HG02571 (cell line): ENCODE results near the gene ZNF660.
A peak's percentile ranks its signal among the peaks of the same experiment; 100 is the strongest.
"Not testable (repeated sequence)": the region's sequence is repeated elsewhere in the genome, so short reads cannot be mapped to it uniquely, and the experiment has no call there.

Experiments
- ATAC-seq: cut with Tn5 transposase; IDR thresholded peaks from one replicate; pipeline ENCODE4 v1.9.1; 2021; ENCODE audit warnings: mild to moderate bottlenecking, moderate library complexity; ENCODE audit not compliant: unreplicated experiment

Gene ZNF660

GRCh38 chr3:44584646-44585501 is at the start of gene ZNF660:
TSS of gene ZNF660 (plus strand) at chr3:44584964. CDS start at chr3:44594194, 9,230 bp downstream.
- no peak for ATAC-seq

- no peak for ATAC-seq
These were observed 49.4 kb upstream of the ZNF660 start for GRCh38 chr3:44535364-44535763.

GRCh38 chr3:44544811-44545210 is 40.0 kb upstream of the ZNF660 start:
- ATAC-seq, result not testable (repeated sequence)

DNA sequence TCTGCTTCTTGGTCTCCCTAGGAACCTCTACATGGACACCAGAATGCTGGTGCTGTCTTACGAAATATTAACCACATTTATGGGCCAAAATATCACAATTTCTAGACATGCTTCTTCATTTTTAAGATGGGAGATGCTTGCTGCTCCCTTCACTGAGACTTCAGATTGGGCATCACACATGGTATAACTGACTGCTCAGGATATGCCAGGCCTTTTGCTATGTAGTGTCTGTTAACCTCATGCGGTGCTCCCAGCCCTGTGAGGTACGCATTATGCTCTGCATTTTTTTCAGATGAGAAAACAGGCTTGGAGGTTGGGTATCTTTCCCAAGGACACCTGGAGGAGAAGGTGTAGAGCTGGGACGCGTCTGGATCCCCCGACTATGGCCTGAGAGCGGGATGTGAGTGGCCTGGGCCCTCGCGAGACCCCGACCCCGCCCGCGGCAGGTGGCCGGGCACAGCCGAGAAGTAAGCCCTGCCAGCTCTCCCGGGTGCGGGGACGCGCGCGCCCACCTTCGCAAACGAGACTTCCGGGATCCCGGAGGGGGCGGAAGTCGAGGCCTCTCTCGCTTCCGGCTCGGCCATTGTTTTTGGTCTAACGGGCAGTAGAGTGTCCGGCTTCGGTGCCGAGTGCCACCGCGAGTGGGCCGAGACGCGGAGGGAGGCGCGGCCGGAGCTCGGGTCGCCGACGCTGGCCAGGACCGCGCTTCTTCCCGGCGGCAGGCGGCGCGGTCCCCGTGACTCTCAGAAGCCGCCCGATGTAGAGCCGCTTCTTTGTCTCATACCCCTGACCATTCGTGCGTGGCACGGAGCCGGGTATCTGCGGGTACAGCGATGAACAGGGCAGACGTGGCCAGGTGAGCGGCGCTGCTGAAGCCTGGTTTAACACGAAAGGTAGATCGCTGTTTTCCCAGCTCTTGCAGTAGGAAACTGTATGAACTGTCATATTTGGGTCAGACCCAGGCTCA is 29.9 kb upstream of the ZNF660 start, which contains the start of gene ZKSCAN7:
TSS of gene ZKSCAN7 (plus strand) at position 568 of the 967 bp plus-strand sequence. CDS start 1,855 bp downstream, outside the sequence.
- ATAC-seq, result peak; percentile 64

DNA sequence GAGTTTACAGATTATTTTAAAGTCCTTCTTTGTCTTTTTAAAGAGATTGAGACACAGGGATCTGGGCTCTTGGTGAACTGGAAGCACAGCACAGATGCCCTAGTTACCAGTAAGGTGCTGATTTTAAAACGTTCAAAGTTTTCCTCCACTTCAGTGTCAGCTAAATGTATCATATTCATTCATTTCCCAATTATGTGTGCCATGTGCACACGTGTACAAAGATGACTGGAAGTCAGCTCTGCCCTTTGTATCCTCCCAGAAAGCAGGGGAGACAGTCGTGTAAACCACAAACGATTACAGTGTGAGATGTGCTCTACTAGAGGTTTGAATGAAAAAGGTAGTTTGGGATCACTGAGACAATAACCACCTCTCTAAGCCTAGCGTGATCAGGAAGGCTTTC is 29.0 kb upstream of the ZNF660 start:
- no peak for ATAC-seq

DNA sequence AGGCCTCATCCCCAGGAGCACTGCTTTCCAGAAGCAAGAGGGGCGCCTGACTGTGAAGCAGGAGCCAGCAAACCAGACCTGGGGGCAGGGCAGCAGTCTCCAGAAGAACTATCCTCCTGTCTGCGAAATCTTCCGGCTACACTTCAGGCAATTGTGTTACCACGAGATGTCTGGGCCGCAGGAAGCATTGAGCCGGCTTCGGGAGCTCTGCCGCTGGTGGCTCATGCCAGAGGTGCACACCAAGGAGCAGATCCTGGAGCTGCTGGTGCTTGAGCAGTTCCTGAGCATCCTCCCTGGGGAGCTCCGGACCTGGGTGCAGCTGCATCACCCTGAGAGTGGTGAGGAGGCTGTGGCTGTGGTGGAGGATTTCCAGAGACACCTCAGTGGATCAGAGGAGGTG is 27.7 kb upstream of the ZNF660 start:
- ATAC-seq, result no peak

DNA sequence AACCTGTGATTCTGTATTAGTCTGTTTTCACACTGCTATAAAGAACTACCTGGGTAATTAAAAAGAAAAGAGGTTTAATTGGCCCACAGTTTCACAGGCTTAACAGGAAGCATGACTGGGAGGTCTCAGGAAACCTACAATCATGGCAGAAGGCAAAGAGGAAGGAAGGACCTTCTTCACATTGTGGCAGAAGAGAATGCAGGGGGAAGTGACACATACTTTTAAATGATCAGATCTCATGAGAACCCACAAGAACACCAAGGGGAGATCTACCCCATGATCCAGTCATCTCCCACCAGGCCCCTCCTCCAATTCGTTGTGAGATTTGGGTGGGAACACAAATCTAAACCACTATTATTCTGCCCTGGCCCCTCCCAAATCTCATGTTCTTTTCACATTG is 23.7 kb upstream of the ZNF660 start:
- no peak for ATAC-seq

DNA sequence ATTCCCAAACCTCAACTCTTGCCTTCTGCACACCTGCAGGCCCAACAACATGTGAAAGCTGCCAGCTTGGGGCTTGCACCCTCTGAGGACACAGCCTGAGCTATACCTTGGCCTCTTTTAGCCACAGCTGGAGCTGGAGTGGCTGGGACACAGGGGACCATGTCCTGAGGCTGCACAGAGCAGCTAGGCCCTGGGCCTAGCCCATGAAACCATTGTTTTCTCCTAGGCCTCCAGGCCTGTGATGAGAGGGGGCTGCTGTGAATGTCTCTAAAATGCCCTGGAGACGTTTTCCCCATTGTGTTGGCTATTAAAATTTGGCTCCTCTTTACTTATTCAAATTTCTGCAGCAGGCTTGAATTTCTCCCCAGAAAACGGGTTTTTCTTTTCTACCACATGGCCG is 22.6 kb upstream of the ZNF660 start:
- no peak for ATAC-seq

GRCh38 chr3:44568561-44568960 is 16.2 kb upstream of the ZNF660 start:
- no peak for ATAC-seq

GRCh38 chr3:44571024-44571423 is 13.7 kb upstream of the ZNF660 start:
- no peak for ATAC-seq

DNA sequence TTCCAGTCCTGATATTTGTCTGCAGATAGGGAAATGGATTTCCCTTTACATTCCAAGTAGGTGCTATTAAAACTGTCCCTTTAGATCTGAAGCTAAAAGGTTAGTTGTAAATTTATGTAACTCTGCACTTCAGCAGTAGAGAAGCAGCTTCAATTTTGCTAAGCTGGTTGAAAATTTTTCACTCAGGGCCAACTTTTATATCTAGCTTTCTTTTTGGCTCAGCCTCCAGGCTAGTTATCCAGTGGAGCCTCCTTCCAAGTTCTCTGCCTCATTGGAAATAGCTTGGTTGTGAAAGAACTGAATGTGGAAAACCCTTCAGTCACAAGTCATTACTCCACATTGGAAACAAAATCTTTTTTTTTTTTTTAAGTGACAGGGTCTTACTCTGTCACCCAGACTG is 8.2 kb upstream of the ZNF660 start:
- no peak for ATAC-seq

DNA sequence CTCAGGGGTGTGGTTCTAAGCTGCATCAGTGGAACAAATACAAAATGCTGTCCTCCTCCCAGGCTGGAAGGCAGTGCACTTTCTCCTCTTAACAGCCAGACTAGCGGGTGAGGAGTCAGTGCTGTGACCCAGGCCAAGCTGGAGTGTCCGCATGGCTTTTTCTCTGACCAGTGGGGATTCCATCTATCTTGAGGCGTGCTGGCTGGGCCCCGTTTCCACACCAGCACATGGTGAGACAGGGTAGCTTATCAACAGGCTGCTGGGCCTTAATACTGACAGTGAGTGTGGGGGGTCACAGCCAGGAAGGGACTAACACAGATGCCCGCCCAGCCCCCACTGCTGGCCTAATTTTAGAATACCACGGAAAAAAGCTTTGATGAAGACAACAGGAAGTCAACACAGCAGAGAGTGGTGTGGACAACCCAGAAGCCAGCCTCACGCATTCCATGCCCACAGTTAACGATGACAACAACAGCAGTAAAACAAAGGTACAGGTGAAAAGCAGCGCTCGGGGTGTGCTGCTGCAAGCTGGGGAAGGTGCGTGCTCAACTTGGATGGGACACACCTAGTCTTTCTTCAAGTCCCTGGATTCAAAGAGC is 7.3 kb upstream of the ZNF660 start:
- not testable (repeated sequence) for ATAC-seq

GRCh38 chr3:44578316-44578715 is 6.4 kb upstream of the ZNF660 start:
- not testable (repeated sequence) for ATAC-seq

DNA sequence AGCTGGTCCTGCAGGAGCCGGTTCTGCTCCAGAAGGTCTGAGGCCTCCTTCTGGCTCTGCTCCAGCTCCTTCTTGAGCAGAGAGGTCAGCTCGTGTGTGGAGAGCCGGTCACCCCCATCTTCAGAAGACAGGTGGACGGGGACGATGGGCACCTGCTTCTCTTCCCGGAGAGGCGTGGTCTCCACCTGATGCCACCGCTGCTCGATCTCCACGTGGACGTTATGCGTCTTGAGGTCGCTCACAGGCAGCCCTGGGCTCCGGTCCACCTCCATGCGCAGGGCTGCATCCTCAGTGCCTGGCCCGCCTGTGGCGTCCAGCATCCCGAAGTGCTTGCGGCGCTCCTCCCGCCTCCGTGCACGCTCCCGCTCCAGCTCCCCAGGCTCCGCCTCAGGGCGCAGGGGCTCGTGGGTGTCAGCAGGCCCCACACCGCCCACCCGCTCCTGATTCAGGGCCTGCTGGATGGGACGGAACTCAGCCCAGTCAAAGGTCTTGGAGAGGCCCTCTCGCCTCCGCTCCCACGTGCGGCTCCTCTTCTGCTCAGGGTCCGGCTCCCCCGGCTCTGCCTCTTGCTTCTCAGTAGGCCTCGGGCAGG is 5.7 kb upstream of the ZNF660 start:
- ATAC-seq, result not testable (repeated sequence)

DNA sequence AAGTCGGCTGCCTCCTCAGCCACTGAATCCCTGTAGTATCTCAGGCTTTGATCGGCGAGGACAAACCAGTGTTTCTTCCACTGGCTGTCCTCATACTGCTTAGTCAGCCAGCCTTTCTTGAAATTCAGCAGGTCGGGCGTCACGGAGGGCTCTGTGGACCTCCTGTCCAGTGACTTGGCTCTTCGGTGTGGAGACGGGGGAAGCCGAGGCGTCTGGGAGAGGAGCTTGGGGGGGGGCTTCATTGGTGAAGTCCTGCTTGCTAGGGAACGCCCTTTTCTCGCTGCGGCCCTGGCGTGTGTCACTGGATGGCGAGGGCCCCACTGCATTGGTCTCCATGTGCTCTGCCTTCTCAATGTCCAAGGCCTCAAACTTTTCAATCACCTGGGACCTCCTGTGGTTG is 5.0 kb upstream of the ZNF660 start:
- ATAC-seq, result not testable (repeated sequence)

DNA sequence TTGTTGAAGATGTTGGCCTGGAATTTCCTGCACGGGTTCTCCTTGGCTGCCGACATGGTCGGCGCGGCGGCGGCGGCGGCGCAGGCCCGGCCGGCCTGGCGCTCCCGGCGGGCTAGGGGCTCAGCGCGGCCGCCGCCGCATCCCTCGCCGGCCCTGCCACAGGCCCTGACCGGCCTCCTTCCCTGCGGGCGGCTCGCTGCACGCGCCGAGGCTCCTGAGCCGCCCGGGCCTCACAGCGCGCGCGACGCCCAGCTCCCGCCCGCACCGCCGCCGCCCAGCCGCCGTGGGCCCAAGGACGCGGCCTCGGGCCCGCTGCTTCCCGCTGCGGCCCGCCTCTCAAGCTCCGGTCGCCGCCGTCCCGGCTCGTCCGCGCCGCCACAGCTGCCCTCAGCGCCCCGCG is 3.8 kb upstream of the ZNF660 start:
- ATAC-seq, result not testable (repeated sequence)

DNA sequence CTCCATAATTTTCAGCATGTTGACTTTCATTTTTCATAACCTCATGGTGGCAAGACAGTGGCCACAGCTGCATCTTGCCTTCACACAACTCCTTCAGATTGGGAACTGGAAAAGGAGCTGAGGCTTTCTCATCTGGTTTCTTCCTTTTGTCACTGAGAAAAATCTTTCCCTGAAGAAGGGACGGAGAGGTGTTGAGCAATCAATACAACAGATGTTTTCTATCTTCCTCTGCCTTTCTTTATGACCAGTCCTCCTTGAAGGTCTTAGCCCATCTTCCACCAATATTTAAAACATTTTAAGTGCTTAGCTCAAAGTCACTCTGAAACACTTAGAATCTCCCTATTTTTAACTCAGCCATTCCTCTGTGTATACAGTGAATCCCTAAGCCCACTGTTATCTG is 11.9 kb downstream of the ZNF660 start:
- ATAC-seq, result no peak

GRCh38 chr3:44601749-44602148 is 17.0 kb downstream of the ZNF660 start:
- no peak for ATAC-seq

DNA sequence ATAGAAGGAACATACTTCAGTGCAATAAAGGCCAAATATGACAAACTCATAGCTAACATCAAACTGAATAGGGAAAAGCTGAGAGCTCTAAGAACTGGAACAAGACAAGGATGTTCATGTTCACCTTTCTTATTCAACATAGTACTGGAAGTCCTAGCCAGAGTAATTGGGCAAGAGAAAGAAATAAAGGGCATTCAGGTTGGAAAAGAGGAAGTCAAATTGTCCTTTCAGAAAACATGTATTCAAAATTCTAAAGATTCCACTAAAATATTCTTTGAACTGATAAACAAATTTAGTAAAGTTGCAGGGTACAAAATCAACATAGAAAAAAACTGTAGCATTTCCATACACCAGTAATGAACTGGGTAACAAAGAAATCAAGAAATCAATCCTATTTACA is 27.9 kb downstream of the ZNF660 start:
- no peak for ATAC-seq

DNA sequence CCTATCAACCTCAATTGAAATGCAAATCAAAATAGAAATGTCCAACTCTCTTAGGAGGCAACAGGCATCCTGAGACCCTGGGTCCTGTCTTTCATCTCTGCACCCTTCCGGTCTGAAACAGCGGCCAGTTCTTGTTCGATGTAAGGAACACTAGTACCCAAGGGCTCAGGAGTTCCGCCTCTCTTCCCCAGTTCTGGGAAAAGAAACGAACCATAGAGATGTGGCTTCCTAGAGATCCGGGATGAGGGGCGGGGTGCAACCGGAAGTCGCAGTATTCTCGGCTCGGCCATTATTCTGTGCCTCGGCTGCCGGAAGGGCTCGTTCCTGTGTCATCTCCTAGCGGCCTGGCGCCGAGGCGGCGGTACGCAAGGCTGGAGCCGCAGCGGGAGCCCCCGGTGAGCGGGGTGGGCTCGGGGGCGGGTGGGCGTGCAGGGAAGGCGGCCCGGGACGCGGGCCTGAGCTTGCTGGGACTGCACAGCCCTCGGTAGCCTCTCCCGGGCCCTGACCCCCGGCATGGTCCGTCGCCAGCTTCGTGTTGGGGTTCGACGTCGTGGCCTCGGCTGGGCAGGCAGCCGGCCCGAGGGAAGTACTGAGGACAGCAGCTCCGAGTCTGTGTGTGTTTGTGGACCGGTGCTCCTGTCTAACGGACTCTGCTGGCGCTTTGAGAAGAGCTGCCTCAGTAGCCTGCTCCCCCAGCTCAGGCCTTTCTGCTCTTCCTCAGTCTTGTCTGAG is 40.2 kb downstream of the ZNF660 start, which contains the start of gene ZNF197:
TSS of gene ZNF197 (plus strand) at position 288 of the 732 bp plus-strand sequence. CDS start 4,119 bp downstream, outside the sequence.
- ATAC-seq, result peak; percentile 97
